Smooth muscle cell (in vitro differentiated cells): ENCODE results near the gene FAM110A. TPM values are rescaled to one million over a fixed set of nuclear protein-coding genes. Genes with fewer than 3 reads are reported as not detected.

ENCODE experiments used
- DNase-seq: peaks from one replicate; lab custom pipeline; 2025; ENCODE audit not compliant: unreplicated experiment; lab: John Stamatoyannopoulos, UW
- H2AFZ ChIP-seq: fragments of 200-600 bp; sonication (generic); 2 replicates; pipeline ENCODE4 v1.6.0; 2016; ENCODE audit warnings: antibody characterized with exemption, low read depth, mild to moderate bottlenecking
- H3F3A ChIP-seq: fragments of 200-600 bp; sonication (generic); 2 replicates; pipeline ENCODE4 v1.6.0; 2017; ENCODE audit warnings: antibody characterized with exemption, low read depth
- H3K27ac ChIP-seq: fragments of 200-600 bp; sonication (generic); 2 replicates; pipeline ENCODE4 v1.5.1; 2016; ENCODE audit warnings: low read depth, mild to moderate bottlenecking
- H3K27me3 ChIP-seq: fragments of 200-600 bp; sonication (generic); 2 replicates; pipeline ENCODE4 v1.6.1; 2016; ENCODE audit warnings: low read depth, mild to moderate bottlenecking
- H3K36me3 ChIP-seq: fragments of 200-600 bp; sonication (generic); 2 replicates; pipeline ENCODE4 v1.5.1; 2016; ENCODE audit warnings: low read depth
- H3K4me1 ChIP-seq: fragments of 200-600 bp; sonication (generic); 2 replicates; pipeline ENCODE4 v1.5.1; 2016; ENCODE audit warnings: low read depth
- H3K4me2 ChIP-seq: fragments of 200-600 bp; sonication (generic); 2 replicates; pipeline ENCODE4 v1.6.0; 2016; ENCODE audit warnings: mild to moderate bottlenecking
- H3K4me3 ChIP-seq: fragments of 200-600 bp; sonication (generic); 2 replicates; pipeline ENCODE4 v1.5.1; 2016; ENCODE audit warnings: mild to moderate bottlenecking
- H3K79me2 ChIP-seq: fragments of 200-600 bp; sonication (generic); 2 replicates; pipeline ENCODE4 v1.6.0; 2016; ENCODE audit warnings: low read depth, mild to moderate bottlenecking
- H3K9ac ChIP-seq: fragments of 200-600 bp; sonication (generic); 2 replicates; pipeline ENCODE4 v1.6.0; 2016; ENCODE audit warnings: low read depth
- H3K9me3 ChIP-seq: fragments of 200-600 bp; sonication (generic); replicated peaks from 2 replicates; pipeline ENCODE4 v1.5.1; 2016; ENCODE audit warnings: low read depth
- H4K20me1 ChIP-seq: fragments of 200-600 bp; sonication (generic); 2 replicates; pipeline ENCODE4 v1.6.0; 2016; ENCODE audit warnings: low read depth
- CTCF ChIP-seq: fragments of 200-600 bp; sonication (generic); IDR thresholded peaks from 2 replicates; pipeline ENCODE4 v1.5.1; 2017; ENCODE audit warnings: borderline replicate concordance, mild to moderate bottlenecking, antibody characterized with exemption; ENCODE audit not compliant: insufficient read depth, poor library complexity, severe bottlenecking
- WGBS: methylation state at CpG from one replicate; pipeline ENCODE4 v1.1.7; 2016; ENCODE audit warnings: low lambda C conversion rate; 5-methylcytosine and 5-hydroxymethylcytosine counted together
- polyA plus RNA-seq: library from polyadenylated mRNA; unstranded; fragments of >200 nt; fragmentation: Nextera tagmentation; extraction: Ambion mirVana; gene quantifications from 2 replicates; pipeline ENCODE4 v1.2.1, GENCODE V29; 2016
- total RNA-seq: library from RNA; depleted of rRNA; stranded (reverse); fragments of >200 nt; gene quantifications from 2 replicates; pipeline ENCODE4 v1.2.3, GENCODE V29; 2014

FAM110A gene
- total RNA-seq (2.9 and 5.3 TPM in 2 replicates), polyA plus RNA-seq (5.6 and 8.7 TPM in 2 replicates)

GRCh38 chr20:833450-834150, at the start of gene FAM110A:
FAM110A (plus strand) TSS chr20:833715; CDS start chr20:844805, 11,090 bp downstream.
- Histone ChIP-seq H3K9ac (peak within 1 kb of the TSS; percentile 80), H3K4me3 (peak within 1 kb of the TSS; percentile 91), H3K4me2 (peak within 1 kb of the TSS; percentile 96), H3K27me3 (no peaks in the 10 kb centered on the region), H3K79me2 (no peaks in the 10 kb centered on the region), H3K9me3 (no peaks in the 10 kb centered on the region), H2AFZ (peak within 1 kb of the TSS; percentile 98), H4K20me1 (no peaks in the 10 kb centered on the region), H3K36me3 (no peaks in the 10 kb centered on the region), H3K4me1 (peaks cover 8% of the 10 kb centered on the region), H3F3A (no peaks in the 10 kb centered on the region), H3K27ac (peak within 1 kb of the TSS; percentile 26)
- WGBS = under 1% methylated on average over 49 of the region's 64 CpGs
- TF ChIP-seq CTCF = no peak
- peak; percentile 80 for DNase-seq

GRCh38 chr20:787825-788224, 45.7 kb upstream of the FAM110A start:
- DNase-seq = no peak
- no peaks in the 10 kb centered on the region for H3K4me1 ChIP-seq
- H3K27me3 ChIP-seq = no peaks in the 10 kb centered on the region
- H3K79me2 ChIP-seq = no peaks in the 10 kb centered on the region
- no peaks in the 10 kb centered on the region for H3F3A ChIP-seq
- H3K4me3 ChIP-seq = no peak overlapping the region
- no peaks in the 10 kb centered on the region for H3K36me3 ChIP-seq
- no peaks in the 10 kb centered on the region for H4K20me1 ChIP-seq
- H3K4me2 ChIP-seq = no peak overlapping the region
- no peak overlapping the region for H3K9ac ChIP-seq
- no peak for TF ChIP-seq CTCF
- H3K27ac ChIP-seq = no peak overlapping the region
- no peaks in the 10 kb centered on the region for H3K9me3 ChIP-seq
- WGBS = 56% methylated on average over 1 of the region's 1 CpG
- H2AFZ ChIP-seq = no peak overlapping the region

- no peaks in the 10 kb centered on the region for H3K27me3 ChIP-seq
- DNase-seq = no peak
- no peaks in the 10 kb centered on the region for H3K79me2 ChIP-seq
- H3K4me2 ChIP-seq = no peak overlapping the region
- H3K9me3 ChIP-seq = no peaks in the 10 kb centered on the region
- H2AFZ ChIP-seq = no peak overlapping the region
- no peaks in the 10 kb centered on the region for H3F3A ChIP-seq
- H4K20me1 ChIP-seq = no peaks in the 10 kb centered on the region
- H3K36me3 ChIP-seq = no peaks in the 10 kb centered on the region
- H3K4me1 ChIP-seq = no peaks in the 10 kb centered on the region
- no peak overlapping the region for H3K9ac ChIP-seq
- no peak for TF ChIP-seq CTCF
- H3K4me3 ChIP-seq = no peak overlapping the region
- 54% methylated on average over 2 of the region's 2 CpGs for WGBS
- H3K27ac ChIP-seq = no peak overlapping the region
Measured at GRCh38 chr20:791056-791455, 42.5 kb upstream of the FAM110A start.

DNA sequence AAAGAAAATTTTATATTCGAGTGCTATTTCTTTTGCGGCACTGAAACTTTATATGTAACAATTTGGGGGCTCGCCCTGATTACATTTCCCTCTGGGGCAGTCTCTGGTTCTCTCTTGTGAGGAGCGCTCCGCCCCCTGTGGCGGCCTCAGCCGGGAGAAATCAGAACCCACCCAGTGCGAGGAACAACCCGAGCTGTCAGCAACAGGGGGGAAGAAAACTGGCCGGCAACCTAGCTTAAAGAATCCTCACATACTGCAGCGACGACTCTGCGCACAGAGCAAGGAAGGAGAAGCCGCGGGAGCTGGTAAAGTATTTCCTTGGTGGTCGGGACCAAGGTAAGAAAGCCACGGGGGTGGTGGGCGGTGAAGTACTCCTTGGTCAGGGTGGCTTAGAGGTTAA, 41.3 kb upstream of the FAM110A start:
- H3K9ac ChIP-seq = no peak overlapping the region
- no peak overlapping the region for H2AFZ ChIP-seq
- no peak for DNase-seq
- H4K20me1 ChIP-seq = no peaks in the 10 kb centered on the region
- TF ChIP-seq CTCF = no peak
- H3K4me3 ChIP-seq = no peak overlapping the region
- WGBS = 94% methylated on average over 18 of the region's 18 CpGs
- no peaks in the 10 kb centered on the region for H3K79me2 ChIP-seq
- no peaks in the 10 kb centered on the region for H3K36me3 ChIP-seq
- H3F3A ChIP-seq = no peaks in the 10 kb centered on the region
- no peak overlapping the region for H3K27ac ChIP-seq
- no peak overlapping the region for H3K4me2 ChIP-seq
- H3K27me3 ChIP-seq = no peaks in the 10 kb centered on the region
- H3K4me1 ChIP-seq = no peaks in the 10 kb centered on the region
- H3K9me3 ChIP-seq = no peaks in the 10 kb centered on the region
